ENCODE results near the gene HIF3A.
"Not testable (repeated sequence)": the region's sequence is repeated elsewhere in the genome, so short reads cannot be mapped to it uniquely, and the experiment has no call there.

Gene HIF3A

DNA sequence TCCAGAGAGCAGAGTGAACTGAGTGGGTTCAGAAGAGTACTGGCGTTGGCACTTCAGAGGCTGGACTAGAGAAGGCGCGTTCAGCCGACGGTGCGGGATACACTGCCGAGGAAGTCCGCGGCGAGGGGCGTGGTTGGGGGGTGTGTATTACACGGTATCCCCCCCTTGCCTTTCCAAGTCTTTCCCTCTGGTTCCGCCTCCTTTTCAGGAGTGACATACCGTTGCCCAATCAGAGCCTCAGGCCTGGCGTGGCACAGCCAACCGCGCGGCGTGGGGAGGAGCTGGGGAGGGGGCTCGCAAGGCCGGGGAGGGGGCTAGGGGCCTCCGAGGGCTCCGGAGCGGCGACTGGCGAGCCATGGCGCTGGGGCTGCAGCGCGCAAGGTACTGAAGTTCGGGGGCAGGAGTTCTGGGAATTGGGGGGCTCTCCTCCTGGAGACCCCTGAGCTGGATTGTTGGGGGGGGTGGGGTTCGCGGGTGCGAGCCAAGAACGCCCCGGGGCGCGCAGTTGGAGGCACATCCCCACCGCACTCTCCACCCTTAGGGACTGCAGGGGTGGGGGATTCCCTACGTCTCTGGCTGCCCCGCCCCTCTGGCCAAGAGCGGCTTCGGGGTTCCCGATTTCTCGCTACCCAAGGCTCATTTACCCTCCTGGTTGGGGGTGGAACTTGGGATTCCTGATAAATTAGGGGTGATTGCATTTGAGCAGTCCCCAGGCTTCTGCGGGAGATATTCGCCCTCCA is at the start of gene HIF3A:
Gene HIF3A (plus strand): TSS at position 321 of the 740 bp plus-strand sequence. CDS start 35 bp downstream, at position 356.
- peak; percentile 14 to 71 (median 49) for DNase-seq
- intact Hi-C loops (cut with DNase I): loop anchor here (5.0 kb wide), 1 partner anchor 50 kb away; the partner anchor contains the start of gene PPP5C

DNA sequence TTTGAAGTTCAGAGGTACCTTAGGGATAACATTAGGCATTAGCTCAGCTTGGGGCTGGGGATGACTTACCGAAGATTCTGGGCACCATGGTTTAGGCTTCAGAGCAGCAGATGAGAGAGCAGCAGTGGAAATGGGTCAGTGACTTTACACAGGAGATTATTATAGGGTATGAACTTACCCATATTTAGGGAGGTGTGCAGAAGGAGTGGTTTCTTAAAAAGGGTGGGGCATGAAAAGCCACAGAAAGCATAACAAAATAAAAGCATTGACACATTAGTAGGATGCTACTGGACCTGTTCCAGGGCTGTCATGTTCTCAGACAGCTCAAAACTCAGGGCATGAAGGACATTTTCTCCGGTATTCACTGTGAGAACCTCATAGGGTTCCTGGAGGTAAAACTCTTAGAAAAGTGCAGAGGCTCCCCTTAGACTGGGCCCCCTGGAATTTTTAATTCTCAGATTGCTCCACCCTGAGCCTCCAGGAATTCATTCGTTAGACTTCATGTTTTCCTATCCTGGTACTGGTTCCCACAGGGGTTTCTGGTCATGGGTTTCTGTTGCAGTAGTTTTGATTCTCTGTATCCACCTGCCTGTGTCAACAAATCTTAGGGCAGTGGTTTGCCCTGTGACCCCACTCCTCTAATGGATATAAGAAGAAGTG is 46.6 kb upstream of the HIF3A start:
- DNase-seq: no peak
- intact Hi-C loops (cut with DNase I): no loop called here

DNA sequence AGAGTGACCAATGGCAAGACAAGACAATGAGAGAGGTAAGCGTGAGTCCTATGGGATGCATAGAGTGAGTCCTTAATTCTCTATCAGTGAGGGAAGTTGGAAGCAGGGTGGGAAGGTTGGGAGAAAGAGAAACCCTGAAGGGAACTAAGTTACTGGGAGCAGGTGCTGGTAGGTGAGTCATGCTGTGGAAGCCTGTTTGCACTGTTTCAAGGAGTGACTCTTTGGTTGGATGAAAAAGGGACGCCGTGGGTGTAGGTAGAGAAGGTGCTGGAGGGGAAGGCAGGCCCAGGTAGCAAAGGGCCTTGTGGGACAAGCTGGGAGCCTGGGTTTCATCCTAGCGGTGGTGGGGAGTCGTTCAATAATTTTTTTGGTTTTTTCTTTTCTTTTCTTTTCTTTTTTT is 45.4 kb upstream of the HIF3A start:
- DNase-seq: no peak
- intact Hi-C loops (cut with DNase I): no loop called here

DNA sequence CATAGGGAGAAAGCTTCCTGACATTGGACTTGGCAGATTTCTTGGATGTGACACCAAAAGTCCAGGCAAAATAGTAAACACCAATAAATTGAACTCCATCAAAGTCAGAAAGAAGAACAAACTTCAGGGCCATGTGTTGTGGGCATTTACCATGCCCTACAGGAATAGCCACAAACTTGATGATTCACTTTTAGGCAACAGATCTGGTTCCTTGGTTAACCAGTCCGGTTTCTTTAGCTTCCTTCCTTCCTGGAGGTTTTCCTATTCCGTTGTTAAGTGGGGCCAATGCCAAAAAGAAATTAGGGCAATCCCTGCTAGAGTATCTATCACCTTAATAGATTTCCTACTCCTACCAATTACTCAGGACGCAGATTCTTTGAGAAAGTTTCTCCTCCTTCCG is 42.1 kb upstream of the HIF3A start:
- no peak for DNase-seq
- intact Hi-C loops (cut with DNase I): no loop called here

DNA sequence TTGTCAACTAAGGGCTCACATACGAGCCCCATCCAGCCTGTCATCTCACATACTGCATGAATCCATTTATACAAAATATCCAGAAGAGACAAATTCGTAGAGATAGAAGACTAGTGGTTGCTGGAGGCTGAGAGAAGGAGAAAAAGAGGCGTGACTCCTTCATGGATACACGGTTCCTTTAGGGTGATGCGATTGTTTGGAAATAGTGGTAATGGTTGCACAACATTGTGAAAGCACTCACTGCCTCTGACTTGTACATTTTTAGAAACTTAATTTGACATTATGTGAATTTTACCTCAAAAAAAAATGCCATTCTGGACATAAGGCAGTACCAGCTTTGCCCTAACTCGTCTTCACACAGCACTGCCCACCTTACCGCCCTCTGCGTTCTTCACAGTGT is 40.0 kb upstream of the HIF3A start:
- DNase-seq: no peak
- intact Hi-C loops (cut with DNase I): no loop called here

DNA sequence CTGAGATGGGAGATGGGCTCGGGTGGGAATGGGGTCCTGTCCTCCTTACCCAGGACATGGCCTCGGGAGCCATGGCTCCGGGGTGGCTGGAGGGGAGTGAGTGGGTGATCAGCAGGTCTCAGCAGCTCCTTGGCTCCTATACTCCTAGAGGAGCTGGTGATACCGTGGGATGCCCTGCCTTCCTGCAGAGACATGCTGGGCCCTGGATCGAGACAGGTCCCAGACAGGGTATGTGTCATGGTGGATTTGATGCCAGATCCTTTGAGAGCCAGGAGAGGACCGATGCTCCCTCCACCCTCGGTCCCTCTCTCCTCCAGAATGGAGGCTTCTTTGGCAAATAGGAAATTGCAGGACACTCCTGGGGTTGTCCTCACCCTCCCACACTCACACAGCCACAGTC is 35.3 kb upstream of the HIF3A start:
- DNase-seq; intact Hi-C loops (cut with DNase I): not testable (repeated sequence)

DNA sequence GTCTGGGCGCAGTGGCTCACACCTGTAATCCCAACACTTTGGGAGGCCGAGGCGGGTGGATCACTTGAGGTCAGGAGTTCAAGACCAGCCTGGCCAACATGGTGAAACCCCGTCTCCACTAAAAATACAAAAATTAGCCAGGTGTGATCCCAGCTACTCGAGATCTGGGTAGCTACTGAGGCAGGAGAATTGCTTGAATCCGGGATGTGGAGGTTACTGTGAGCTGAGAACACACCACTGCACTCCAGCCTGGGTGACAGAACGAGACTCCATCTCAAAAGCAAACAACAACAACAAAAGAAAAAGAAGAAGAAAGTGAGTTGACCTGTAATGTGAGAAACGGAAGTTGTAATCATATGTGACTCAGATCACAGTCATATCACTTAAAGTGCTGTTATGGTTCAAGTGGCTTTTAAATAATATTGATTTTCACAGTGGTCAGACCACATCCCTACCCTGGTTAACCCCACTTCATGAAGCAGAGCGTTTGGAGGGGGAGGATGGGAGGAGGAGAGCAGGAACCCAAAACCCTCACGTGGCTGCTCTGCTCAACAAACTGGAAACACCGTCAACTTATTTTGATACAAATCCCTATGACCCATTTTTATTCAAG is 34.1 kb upstream of the HIF3A start:
- DNase-seq; intact Hi-C loops (cut with DNase I): not testable (repeated sequence)

DNA sequence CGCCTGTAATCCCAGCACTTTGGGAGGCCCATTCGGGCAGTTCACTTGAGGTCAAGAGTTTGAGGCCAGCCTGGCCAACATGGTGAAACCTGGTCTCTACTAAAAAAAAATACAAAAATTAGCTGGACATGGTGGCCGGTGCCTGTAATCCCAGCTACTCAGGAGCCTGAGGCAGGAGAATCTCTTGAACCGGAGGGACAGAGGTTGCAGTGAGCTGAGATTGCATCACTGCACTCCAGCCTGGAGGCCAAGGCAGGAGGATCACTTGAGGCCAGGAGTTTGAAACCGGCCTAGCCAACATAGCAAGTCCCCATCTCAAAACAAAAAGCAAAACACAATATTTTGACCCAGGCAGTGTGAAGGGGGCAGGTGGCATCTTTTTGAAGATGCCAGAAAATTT is 32.0 kb upstream of the HIF3A start:
- intact Hi-C loops (cut with DNase I): loop anchor here (5.0 kb wide), 1 partner anchor 188 kb away; no protein-coding TSS in a partner anchor
- DNase-seq: not testable (repeated sequence)

DNA sequence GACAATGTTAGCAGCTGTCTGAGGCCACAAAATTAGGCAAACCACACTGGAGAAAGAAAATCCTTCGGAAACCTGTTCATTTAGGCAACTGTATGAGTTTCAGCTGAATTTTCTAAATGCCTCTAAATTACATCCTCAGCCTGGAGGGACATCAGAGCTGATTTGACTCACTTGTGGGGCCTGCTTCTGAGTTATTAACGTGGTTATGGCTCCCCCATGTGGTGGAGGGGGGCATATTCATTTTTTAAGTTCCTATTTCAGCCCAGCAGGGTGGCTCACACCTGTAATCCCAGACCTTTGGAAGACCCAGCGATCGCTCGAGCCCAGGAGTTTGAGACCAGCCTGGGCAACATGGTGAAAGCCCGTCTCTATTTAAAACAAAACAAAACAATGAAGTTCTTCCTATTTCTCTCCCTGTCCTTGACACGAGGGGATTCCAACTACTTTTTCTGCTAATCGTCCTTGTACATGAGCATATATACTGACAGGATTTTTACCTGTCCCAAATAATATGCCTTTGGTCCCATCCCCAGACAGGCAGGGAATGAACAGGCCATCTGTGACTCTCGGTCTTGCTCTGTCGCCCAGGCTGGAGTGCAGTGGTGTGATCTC is 31.5 kb upstream of the HIF3A start:
- DNase-seq: peak; percentile 15 to 90 (median 71)
- intact Hi-C loops (cut with DNase I): loop anchor here (5.0 kb wide), 1 partner anchor 188 kb away; no protein-coding TSS in a partner anchor

DNA sequence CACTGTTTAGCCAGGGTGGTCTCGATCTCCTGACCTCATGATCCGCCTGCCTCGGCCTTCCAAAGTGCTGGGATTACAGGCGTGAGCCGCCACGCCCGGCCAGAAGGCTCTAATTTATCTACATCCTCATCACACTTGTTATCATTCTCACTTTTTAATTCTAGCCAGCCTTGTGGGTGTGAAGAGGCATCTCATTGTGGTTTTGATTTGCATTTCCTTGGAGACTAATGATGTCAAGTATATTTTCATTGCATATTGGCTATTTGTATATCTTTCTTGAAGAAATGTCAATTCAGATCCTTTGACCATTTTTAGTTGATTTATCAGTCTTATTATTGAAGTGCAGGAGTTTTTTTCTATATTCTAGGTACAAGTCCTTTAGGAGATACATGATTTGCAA is 27.7 kb upstream of the HIF3A start:
- no peak for DNase-seq
- intact Hi-C loops (cut with DNase I): loop anchor here (5.0 kb wide), 1 partner anchor 192 kb away; no protein-coding TSS in a partner anchor

DNA sequence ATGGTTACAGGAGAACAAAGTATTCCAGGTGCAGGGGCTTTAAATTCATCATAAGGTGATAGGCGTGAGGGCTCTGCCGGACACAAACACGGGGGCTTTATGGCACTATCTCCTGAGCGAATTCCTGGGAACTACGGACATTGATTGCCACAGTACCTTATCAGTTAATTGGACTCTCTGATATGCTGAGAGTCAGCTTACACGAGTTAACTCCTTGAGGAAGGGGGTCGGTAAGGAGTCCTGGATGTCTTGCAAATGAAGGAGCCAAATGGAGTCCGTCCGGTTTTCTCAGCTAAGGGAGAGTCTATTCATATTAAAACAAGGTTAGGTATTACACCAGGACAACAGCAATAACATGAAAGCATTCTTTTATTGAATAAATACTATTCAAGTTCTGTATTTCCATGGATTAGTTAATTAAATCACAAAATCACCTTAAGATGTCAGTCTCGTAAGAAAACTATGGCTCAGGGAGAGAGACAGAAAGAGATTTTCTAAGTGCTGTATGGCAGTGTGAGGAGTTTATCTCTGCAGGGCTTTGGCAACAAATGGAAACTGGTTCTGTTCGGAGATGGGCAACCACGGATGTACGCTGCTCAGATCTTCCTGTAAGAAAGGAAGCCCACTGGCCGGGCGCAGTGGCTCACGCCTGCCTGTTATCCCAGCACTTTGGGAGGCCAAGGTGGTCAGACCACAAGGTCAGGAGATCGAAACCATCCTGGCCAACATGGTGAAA is 26.2 kb upstream of the HIF3A start:
- intact Hi-C loops (cut with DNase I): no loop called here

DNA sequence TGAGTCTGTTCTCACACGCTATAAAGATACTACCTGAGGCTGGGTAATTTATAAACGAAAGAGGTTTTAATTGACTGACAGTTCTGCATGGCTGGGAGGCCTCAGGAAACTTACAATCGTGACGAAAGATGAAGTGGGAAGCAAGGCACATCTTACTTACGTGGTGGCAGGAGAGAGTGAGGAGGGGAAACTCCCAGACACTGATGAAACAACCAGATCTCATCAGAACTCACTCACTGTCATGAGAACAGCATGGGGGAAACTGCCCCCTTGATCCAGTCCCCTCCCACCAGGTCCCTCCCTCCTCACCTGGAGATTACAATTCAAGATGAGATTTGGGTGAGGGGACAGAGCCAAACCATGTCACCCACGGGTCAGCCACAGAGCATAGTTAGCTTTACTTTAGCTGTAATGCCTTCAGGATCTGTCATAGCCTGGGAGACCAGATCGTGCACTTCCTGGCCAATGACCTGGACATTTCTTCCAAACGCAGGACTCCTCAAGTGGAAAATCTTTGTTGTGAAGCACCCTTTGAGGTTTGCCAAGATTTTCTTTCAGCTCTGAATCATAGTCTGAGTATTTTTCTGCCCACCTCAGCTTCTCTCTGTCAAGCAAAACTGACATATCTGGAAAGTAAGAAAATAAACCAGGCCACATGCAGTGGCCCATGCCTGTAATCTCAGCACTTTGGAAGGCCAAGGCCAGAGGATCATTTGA is 25.2 kb upstream of the HIF3A start:
- intact Hi-C loops (cut with DNase I): no loop called here
- no peak for DNase-seq

More for the DNA sequence above, 26.2 kb upstream of the HIF3A start:
- no peak for DNase-seq

DNA sequence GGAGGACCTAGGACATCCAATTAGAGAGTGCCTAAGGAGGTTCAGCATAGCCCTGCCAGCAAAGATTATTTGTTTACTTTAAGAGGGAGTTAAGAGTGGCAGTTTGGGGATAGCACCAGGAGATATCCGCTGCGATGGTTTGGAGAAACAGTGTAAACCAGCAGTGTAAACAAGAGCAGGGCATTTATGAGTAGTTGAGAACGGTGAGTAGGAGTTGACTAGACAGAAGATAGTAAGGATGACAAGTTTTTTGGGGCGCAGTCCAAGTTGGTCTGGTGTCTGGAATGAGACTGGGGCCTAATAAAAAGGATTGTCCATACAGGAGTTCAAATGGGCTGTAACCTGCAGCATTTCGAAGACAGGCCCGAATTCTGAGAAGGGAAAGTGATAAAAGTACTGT is 22.9 kb upstream of the HIF3A start:
- intact Hi-C loops (cut with DNase I); DNase-seq: not testable (repeated sequence)

DNA sequence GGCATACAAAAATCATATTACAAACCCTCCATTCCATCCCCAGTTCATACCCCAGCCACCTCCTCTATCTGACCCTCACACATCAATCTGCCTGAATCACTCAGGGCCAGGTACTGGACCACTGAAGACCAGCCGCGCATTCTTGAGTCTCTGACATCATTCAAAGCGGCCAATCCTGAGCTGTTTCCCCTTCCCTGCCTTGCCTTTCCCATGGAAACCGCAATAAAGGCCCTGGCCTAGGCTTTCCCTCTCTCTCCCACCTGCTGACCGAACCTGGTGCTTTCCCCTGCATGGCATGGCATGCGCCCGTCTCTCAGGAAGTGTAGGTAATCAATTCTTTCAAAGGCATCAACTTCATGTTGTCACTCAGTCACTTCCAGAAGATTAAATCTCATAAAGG is 17.7 kb upstream of the HIF3A start:
- intact Hi-C loops (cut with DNase I): no loop called here

DNA sequence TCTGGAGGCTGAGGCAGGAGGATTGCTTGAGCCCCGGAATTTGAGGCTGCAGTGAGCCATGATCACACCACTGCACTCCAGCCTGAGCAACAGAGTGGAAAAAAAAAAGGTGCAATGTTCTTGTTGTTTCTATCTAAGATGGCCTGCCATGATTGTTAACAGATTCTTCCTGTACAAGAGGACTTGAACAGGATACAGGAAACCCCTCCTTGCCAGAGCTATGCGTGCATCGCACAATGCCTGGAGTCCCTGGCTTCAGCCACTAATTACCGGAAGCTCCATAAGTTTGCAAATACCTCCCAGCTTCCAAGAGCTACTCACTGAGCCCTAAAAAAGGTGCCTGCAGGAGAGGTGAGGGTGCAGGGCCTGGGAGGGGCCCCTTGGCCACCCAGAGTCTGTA is 13.1 kb upstream of the HIF3A start:
- intact Hi-C loops (cut with DNase I): no loop called here
- no peak for DNase-seq

More for the DNA sequence above, 17.7 kb upstream of the HIF3A start:
- no peak for DNase-seq

DNA sequence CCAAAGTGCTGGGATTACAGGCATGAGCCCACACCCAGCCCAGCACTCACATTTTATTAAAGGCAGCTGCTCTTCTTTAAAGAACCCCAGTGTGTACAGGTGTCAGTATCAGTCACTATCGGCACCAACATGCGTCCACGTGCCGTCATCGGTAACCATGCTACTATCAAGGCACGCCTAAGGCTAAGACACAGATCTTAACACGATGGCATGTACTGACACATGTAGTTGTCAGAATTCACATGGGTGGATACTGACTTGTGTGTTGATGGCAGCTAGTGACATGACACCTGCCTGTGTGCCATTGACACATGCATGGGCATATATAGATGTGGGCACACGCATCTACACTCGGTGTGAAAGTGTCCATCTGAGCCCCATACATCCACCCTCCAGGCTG is 12.2 kb upstream of the HIF3A start:
- no peak for DNase-seq
- intact Hi-C loops (cut with DNase I): no loop called here

DNA sequence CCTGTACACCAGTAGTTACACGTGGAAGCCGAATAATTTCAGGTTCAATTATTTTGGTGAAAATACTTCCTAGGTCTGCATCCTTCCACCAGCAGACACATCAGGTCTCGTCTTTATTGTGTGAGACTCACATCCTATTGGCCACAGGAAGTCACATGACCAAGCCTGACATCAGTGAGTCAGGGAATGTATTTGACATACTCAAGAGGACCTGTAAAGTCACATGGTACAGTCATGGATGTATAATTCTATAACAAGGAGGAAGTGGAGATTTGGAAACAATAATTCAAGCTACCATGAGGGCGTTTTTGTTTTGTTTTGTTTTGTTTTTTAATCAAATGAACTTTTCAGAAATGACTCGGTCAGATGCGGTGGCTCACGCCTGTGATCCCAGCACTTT is 9.3 kb upstream of the HIF3A start:
- no peak for DNase-seq
- intact Hi-C loops (cut with DNase I): no loop called here

DNA sequence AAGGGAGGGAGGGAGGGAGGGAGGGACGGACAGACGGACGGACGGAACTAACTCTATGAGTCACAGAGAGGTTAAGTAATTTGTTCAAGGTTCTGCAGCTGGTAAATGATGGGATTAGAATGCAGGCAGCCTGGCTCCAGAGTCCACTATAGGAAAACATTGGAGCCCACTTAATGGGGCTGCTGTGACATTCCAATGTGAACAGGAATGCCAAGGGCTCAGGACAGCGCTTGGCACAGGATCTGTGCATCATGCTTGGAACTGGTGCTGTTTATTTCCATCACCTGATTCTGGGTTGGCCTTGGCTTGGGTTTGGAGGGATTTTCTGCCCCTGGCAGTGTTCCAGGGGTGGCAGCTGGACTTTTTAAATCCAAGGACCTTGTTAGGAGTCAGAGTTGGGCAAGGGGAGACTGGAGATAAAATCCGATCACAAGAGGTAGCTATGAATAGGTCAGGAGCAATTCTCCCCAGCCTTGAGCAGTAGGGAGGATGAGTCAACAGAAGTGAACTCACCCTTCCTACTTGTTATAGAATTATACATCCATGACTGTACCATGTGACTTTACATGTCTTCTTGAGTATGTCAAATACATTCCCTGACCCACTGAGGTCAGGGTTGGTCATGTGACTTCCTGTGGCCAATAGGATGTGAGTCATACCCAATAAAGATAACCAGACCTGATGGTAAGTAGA is 7.8 kb upstream of the HIF3A start:
- no peak for DNase-seq
- intact Hi-C loops (cut with DNase I): no loop called here
